NCI-H748 treated with DMSO at 0.1 percent for 48 hours (cell line): ENCODE results near the gene RASSF1.

Experiments used
- DNase-seq: peaks from one replicate; lab custom pipeline; 2025; lab: John Stamatoyannopoulos, UW

RASSF1 gene

GRCh38 chr3:50299929-50300680, 40.5 kb downstream of the RASSF1 start:
- no peak for DNase-seq

- DNase-seq: no peak
Measured at GRCh38 chr3:50299638-50299928, 41.1 kb downstream of the RASSF1 start.

GRCh38 chr3:50298836-50299637, 41.6 kb downstream of the RASSF1 start, which contains the start of the genes HYAL3 and NAA80:
Gene HYAL3 (minus strand): TSS chr3:50299405. CDS start chr3:50295602, 3,803 bp downstream.
Gene NAA80 (minus strand): TSS chr3:50299405. CDS start chr3:50297463, 1,942 bp downstream.
- peak; percentile 89 for DNase-seq

- DNase-seq: no peak
Measured at GRCh38 chr3:50297896-50298725, 42.5 kb downstream of the RASSF1 start.

GRCh38 chr3:50297384-50297775, 43.3 kb downstream of the RASSF1 start:
- DNase-seq: no peak

- no peak for DNase-seq
Measured at GRCh38 chr3:50296721-50297383, 43.8 kb downstream of the RASSF1 start.

- no peak for DNase-seq
Measured at GRCh38 chr3:50295553-50296431, 44.8 kb downstream of the RASSF1 start.

GRCh38 chr3:50294492-50295403, 45.9 kb downstream of the RASSF1 start:
- no peak for DNase-seq

- DNase-seq: no peak
Measured at GRCh38 chr3:50294089-50294488, 46.5 kb downstream of the RASSF1 start.

- no peak for DNase-seq
Measured at GRCh38 chr3:50293079-50293801, 47.4 kb downstream of the RASSF1 start.

- peak; percentile 78 for DNase-seq
Measured at GRCh38 chr3:50292159-50293078, 48.2 kb downstream of the RASSF1 start, which contains the start of gene IFRD2. Gene IFRD2 (minus strand): TSS chr3:50292429. CDS start chr3:50292274, 155 bp downstream.

- no peak for DNase-seq
Measured at GRCh38 chr3:50290161-50290641, 50.4 kb downstream of the RASSF1 start.

GRCh38 chr3:50289130-50289529, 51.5 kb downstream of the RASSF1 start:
- DNase-seq: no peak

GRCh38 chr3:50288387-50289007, 52.1 kb downstream of the RASSF1 start:
- no peak for DNase-seq

- no peak for DNase-seq
Measured at GRCh38 chr3:50287262-50287661, 53.4 kb downstream of the RASSF1 start.

- no peak for DNase-seq
Measured at GRCh38 chr3:50286322-50287227, 54.1 kb downstream of the RASSF1 start.
